Measurements from ENCODE around the gene CUEDC1.

Gene CUEDC1

DNA sequence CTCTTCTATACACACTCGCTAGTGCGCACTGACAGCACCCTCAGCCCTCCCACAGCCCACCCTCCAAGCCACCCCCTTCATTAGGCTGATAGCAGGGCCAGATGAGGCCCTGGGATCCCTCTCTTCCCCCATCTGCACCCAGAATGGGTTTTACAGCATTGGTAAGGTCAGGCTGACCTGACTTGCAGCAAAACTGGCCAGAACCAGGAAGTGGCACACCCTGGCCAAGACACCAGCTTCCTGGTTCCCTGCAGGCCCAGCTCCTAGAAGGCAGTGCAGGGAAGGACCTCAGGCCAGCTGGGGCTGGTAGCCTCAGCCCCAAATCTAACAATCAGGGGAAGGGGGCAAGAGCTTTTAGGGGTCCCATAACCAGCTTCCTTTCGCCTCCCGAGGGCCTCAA is 55.4 kb downstream of the CUEDC1 start:
- Histone ChIP-seq H3K4me1 (ENCODE audit: control insufficient read depth in 2 of 2, insufficient read depth in 2 of 2, low read length in 2 of 2) (peaks cover 66 to 75% of the 10 kb centered on the region in 2 donors), H3K4me3 (ENCODE audit: low read length in 2 of 2) (no peak overlapping the region), H3K36me3 (ENCODE audit: control insufficient read depth in 2 of 2, insufficient read depth in 2 of 2, low read length in 2 of 2) (no peaks in the 10 kb centered on the region), H3K9me3 (ENCODE audit: control insufficient read depth in 2 of 2, low read length in 2 of 2) (no peaks in the 10 kb centered on the region), H3K9ac (ENCODE audit: low read depth in 1 of 2, low read length in 2 of 2) (peak overlapping the region; percentile 48 to 56), H3K27ac (ENCODE audit: low read depth in 2 of 2, low read length in 2 of 2) (peak overlapping the region; percentile 96 to 98), H3K27me3 (ENCODE audit: control insufficient read depth in 2 of 2, insufficient read depth in 2 of 2, low read length in 2 of 2) (no peaks in the 10 kb centered on the region)

GRCh38 chr17:57899391-57899790 is 55.8 kb downstream of the CUEDC1 start:
- Histone ChIP-seq H3K9ac (ENCODE audit: low read depth in 1 of 2, low read length in 2 of 2) (peak overlapping the region; percentile 53 to 56), H3K4me3 (ENCODE audit: low read length in 2 of 2) (no peak overlapping the region), H3K36me3 (ENCODE audit: control insufficient read depth in 2 of 2, insufficient read depth in 2 of 2, low read length in 2 of 2) (no peaks in the 10 kb centered on the region), H3K9me3 (ENCODE audit: control insufficient read depth in 2 of 2, low read length in 2 of 2) (no peaks in the 10 kb centered on the region), H3K27ac (ENCODE audit: low read depth in 2 of 2, low read length in 2 of 2) (peak overlapping the region; percentile 96 to 98), H3K27me3 (ENCODE audit: control insufficient read depth in 2 of 2, insufficient read depth in 2 of 2, low read length in 2 of 2) (no peaks in the 10 kb centered on the region), H3K4me1 (ENCODE audit: control insufficient read depth in 2 of 2, insufficient read depth in 2 of 2, low read length in 2 of 2) (peaks cover 61 to 71% of the 10 kb centered on the region in 2 donors)

- H3K27ac ChIP-seq (ENCODE audit: low read depth in 2 of 2, low read length in 2 of 2) = peak overlapping the region; percentile 96 to 98
- H3K4me3 ChIP-seq (ENCODE audit: low read length in 2 of 2) = no peak overlapping the region
- no peaks in the 10 kb centered on the region for H3K9me3 ChIP-seq (ENCODE audit: control insufficient read depth in 2 of 2, low read length in 2 of 2)
- peaks cover 54 to 65% of the 10 kb centered on the region in 2 donors for H3K4me1 ChIP-seq (ENCODE audit: control insufficient read depth in 2 of 2, insufficient read depth in 2 of 2, low read length in 2 of 2)
- no peaks in the 10 kb centered on the region for H3K27me3 ChIP-seq (ENCODE audit: control insufficient read depth in 2 of 2, insufficient read depth in 2 of 2, low read length in 2 of 2)
- H3K36me3 ChIP-seq (ENCODE audit: control insufficient read depth in 2 of 2, insufficient read depth in 2 of 2, low read length in 2 of 2) = no peaks in the 10 kb centered on the region
- peak overlapping the region; percentile 53 to 56 for H3K9ac ChIP-seq (ENCODE audit: low read depth in 1 of 2, low read length in 2 of 2)
Measured at GRCh38 chr17:57898487-57899311, 56.5 kb downstream of the CUEDC1 start.

- no peaks in the 10 kb centered on the region for H3K9me3 ChIP-seq (ENCODE audit: control insufficient read depth in 2 of 2, low read length in 2 of 2)
- peak overlapping the region; percentile 34 to 39 for H3K27ac ChIP-seq (ENCODE audit: low read depth in 2 of 2, low read length in 2 of 2)
- H3K36me3 ChIP-seq (ENCODE audit: control insufficient read depth in 2 of 2, insufficient read depth in 2 of 2, low read length in 2 of 2) = no peaks in the 10 kb centered on the region
- H3K4me1 ChIP-seq (ENCODE audit: control insufficient read depth in 2 of 2, insufficient read depth in 2 of 2, low read length in 2 of 2) = peaks cover 41 to 54% of the 10 kb centered on the region in 2 donors
- no peak overlapping the region for H3K4me3 ChIP-seq (ENCODE audit: low read length in 2 of 2)
- no peaks in the 10 kb centered on the region for H3K27me3 ChIP-seq (ENCODE audit: control insufficient read depth in 2 of 2, insufficient read depth in 2 of 2, low read length in 2 of 2)
- H3K9ac ChIP-seq (ENCODE audit: low read depth in 1 of 2, low read length in 2 of 2) = no peak overlapping the region
Measured at GRCh38 chr17:57895382-57896060, 59.7 kb downstream of the CUEDC1 start.

DNA sequence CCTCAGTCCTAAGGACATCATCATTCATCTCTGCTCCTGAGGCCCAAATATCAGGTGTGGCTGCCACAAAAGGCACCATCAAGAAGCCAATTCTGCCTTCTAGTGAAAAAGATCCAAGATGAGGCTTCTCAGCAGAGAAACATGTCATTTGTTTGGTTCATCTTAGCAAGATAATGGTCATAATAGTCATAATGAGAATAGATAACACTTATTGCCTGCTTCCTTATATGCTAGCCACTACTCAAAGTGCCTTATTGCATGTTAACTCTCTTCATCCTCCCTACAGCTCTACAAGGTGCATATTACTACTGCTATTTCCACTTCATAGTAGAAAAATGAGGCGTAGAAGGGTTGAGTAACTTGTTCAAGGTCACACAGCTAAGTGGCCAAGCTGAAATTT is 60.4 kb downstream of the CUEDC1 start:
- Histone ChIP-seq H3K4me3 (ENCODE audit: low read length in 2 of 2) (no peak overlapping the region), H3K9ac (ENCODE audit: low read depth in 1 of 2, low read length in 2 of 2) (no peak overlapping the region), H3K27ac (ENCODE audit: low read depth in 2 of 2, low read length in 2 of 2) (peak overlapping the region in 1 of 2 donors; percentile 3)

DNA sequence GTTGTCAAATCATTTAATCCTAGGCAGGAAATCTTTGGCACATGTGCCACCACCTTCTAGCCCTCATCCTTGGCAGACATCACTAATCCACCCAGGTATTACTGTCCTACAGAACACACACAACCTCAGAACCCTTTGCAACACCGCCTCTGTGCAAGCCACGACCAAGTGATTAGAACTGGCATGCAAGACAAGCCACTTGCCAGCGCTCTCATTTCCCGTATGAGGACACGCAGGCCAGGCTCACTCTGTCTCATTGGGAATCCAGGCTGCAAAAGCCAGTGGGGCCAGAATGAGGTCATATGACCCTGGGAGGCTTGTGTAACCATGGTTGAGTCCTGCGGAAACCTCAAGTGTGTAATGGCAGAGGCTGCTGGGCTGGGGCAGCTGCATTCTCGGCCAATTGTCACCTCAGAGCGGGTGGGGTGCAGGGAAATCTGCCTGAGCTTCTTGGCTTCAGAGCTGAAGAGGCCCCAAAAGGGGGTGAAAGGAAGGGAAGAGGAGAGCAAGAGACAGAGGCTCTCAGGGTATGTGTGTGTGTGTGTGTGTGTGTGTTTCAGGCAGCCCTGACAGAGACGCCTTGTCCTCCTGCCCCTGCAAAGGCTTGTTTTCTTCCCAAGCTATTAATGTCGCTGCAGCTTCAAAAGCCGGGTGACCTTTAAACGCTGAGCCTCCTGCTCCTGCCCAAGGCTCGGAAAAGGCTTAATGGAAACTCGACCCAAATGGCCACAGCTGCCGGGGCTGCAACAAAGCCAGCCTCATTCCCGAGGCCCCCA is 62.2 kb downstream of the CUEDC1 start:
- Histone ChIP-seq H3K9me3 (ENCODE audit: control insufficient read depth in 2 of 2, low read length in 2 of 2) (no peaks in the 10 kb centered on the region), H3K27ac (ENCODE audit: low read depth in 2 of 2, low read length in 2 of 2) (peak overlapping the region; percentile 67 to 92), H3K4me1 (ENCODE audit: control insufficient read depth in 2 of 2, insufficient read depth in 2 of 2, low read length in 2 of 2) (peaks cover 17 to 40% of the 10 kb centered on the region in 2 donors), H3K9ac (ENCODE audit: low read depth in 1 of 2, low read length in 2 of 2) (peak overlapping the region; percentile 27 to 76), H3K27me3 (ENCODE audit: control insufficient read depth in 2 of 2, insufficient read depth in 2 of 2, low read length in 2 of 2) (no peaks in the 10 kb centered on the region), H3K36me3 (ENCODE audit: control insufficient read depth in 2 of 2, insufficient read depth in 2 of 2, low read length in 2 of 2) (no peaks in the 10 kb centered on the region), H3K4me3 (ENCODE audit: low read length in 2 of 2) (peak overlapping the region in 1 of 2 donors; percentile 40)

More for the DNA sequence above, 60.4 kb downstream of the CUEDC1 start:
- H3K9me3 ChIP-seq (ENCODE audit: control insufficient read depth in 2 of 2, low read length in 2 of 2) = no peaks in the 10 kb centered on the region
- H3K4me1 ChIP-seq (ENCODE audit: control insufficient read depth in 2 of 2, insufficient read depth in 2 of 2, low read length in 2 of 2) = peaks cover 34 to 54% of the 10 kb centered on the region in 2 donors
- H3K27me3 ChIP-seq (ENCODE audit: control insufficient read depth in 2 of 2, insufficient read depth in 2 of 2, low read length in 2 of 2) = no peaks in the 10 kb centered on the region
- H3K36me3 ChIP-seq (ENCODE audit: control insufficient read depth in 2 of 2, insufficient read depth in 2 of 2, low read length in 2 of 2) = no peaks in the 10 kb centered on the region

DNA sequence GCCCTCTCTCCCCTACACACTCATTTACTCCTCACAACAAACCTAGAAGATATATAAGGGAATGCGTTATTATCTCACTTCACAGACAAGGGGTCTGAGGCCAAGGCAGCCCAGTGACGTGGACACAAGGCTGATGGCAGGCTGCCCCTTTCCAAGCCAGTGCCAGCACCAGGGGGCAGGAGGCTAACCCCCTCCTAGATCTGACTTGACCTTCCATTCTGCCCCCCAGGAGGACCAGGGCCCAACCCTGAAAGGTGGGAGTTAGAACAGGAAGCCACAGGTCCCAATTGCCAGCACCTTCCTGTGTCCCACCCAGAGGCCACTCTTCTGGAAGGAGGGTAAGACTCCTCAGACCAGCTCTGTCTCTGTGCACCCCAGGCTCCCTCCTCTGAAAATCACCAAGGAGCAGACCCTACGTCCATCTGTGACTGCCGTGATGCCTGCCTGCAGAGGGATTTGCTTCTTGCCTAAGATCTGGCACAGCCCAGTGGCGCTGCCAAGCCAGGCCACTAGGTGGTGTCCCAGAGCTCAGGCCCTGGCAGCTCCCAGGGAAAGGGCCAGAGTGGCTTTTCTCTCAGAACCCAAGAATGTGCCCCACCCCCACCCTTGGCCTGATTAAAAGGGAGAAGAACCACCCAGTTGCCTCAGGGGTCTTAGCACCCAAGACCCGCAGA is 62.9 kb downstream of the CUEDC1 start:
- no peaks in the 10 kb centered on the region for H3K36me3 ChIP-seq (ENCODE audit: control insufficient read depth in 2 of 2, insufficient read depth in 2 of 2, low read length in 2 of 2)
- no peak overlapping the region for H3K4me3 ChIP-seq (ENCODE audit: low read length in 2 of 2)
- H3K9ac ChIP-seq (ENCODE audit: low read depth in 1 of 2, low read length in 2 of 2) = peak overlapping the region in 1 of 2 donors; percentile 27
- peak overlapping the region; percentile 67 to 92 for H3K27ac ChIP-seq (ENCODE audit: low read depth in 2 of 2, low read length in 2 of 2)
- H3K27me3 ChIP-seq (ENCODE audit: control insufficient read depth in 2 of 2, insufficient read depth in 2 of 2, low read length in 2 of 2) = no peaks in the 10 kb centered on the region
- peaks cover 15 to 37% of the 10 kb centered on the region in 2 donors for H3K4me1 ChIP-seq (ENCODE audit: control insufficient read depth in 2 of 2, insufficient read depth in 2 of 2, low read length in 2 of 2)
- no peaks in the 10 kb centered on the region for H3K9me3 ChIP-seq (ENCODE audit: control insufficient read depth in 2 of 2, low read length in 2 of 2)

DNA sequence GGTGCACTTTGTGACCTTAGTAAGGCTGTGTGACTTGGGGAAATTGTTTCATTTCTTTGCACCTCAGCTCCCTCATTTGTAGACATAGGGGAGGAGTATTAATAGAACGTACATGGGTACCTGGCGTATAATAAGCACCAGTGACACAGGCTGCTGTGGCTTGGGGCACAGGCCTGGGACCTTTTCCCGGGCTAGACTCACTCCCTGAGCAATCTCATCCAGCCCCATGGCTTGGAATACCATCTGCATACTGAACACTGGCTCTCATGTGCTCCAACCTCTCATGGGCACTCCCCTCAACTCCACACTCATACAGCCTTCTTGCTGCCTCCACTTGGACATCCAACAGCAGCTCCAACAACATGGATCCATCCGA is 64.4 kb downstream of the CUEDC1 start:
- Histone ChIP-seq H3K27ac (ENCODE audit: low read depth in 2 of 2, low read length in 2 of 2) (peak overlapping the region; percentile 2 to 49), H3K36me3 (ENCODE audit: control insufficient read depth in 2 of 2, insufficient read depth in 2 of 2, low read length in 2 of 2) (no peaks in the 10 kb centered on the region), H3K27me3 (ENCODE audit: control insufficient read depth in 2 of 2, insufficient read depth in 2 of 2, low read length in 2 of 2) (no peaks in the 10 kb centered on the region), H3K9ac (ENCODE audit: low read depth in 1 of 2, low read length in 2 of 2) (no peak overlapping the region), H3K9me3 (ENCODE audit: control insufficient read depth in 2 of 2, low read length in 2 of 2) (no peaks in the 10 kb centered on the region), H3K4me1 (ENCODE audit: control insufficient read depth in 2 of 2, insufficient read depth in 2 of 2, low read length in 2 of 2) (peaks cover 15 to 37% of the 10 kb centered on the region in 2 donors), H3K4me3 (ENCODE audit: low read length in 2 of 2) (no peak overlapping the region)

- H3K9ac ChIP-seq (ENCODE audit: low read depth in 1 of 2, low read length in 2 of 2) = no peak overlapping the region
- H3K27me3 ChIP-seq (ENCODE audit: control insufficient read depth in 2 of 2, insufficient read depth in 2 of 2, low read length in 2 of 2) = no peaks in the 10 kb centered on the region
- H3K36me3 ChIP-seq (ENCODE audit: control insufficient read depth in 2 of 2, insufficient read depth in 2 of 2, low read length in 2 of 2) = peaks cover 0 to under 1% of the 10 kb centered on the region in 2 donors
- H3K4me3 ChIP-seq (ENCODE audit: low read length in 2 of 2) = no peak overlapping the region
- H3K27ac ChIP-seq (ENCODE audit: low read depth in 2 of 2, low read length in 2 of 2) = peak overlapping the region; percentile 2 to 49
- no peaks in the 10 kb centered on the region for H3K9me3 ChIP-seq (ENCODE audit: control insufficient read depth in 2 of 2, low read length in 2 of 2)
- H3K4me1 ChIP-seq (ENCODE audit: control insufficient read depth in 2 of 2, insufficient read depth in 2 of 2, low read length in 2 of 2) = peaks cover 15 to 34% of the 10 kb centered on the region in 2 donors
Measured at GRCh38 chr17:57889892-57890856, 65.0 kb downstream of the CUEDC1 start.
